Lung (tissue), 12 donors: ENCODE data around the gene CCL25. TPM values are rescaled to one million over a fixed set of nuclear protein-coding genes. Genes with fewer than 3 reads are reported as not detected.
A peak's percentile ranks its signal among the peaks of the same experiment; 100 is the strongest.

Experiments
- ATAC-seq: fragments of 200-7000 bp; cut with Tn5 transposase; one replicate; pipeline ENCODE4 v1.9.1; 2020; ENCODE audit warnings: moderate number of reproducible peaks; ENCODE audit not compliant: insufficient read depth, low FRiP score
- DNase-seq, 3 donors: peaks; one replicate each; pipeline ENCODE4 v3.0.0-alpha.2; 2013 to 2017
- H3K27ac ChIP-seq, 2 donors: one replicate each; pipeline ENCODE4 v1.5.1; 2013; ENCODE audit warnings: mild to moderate bottlenecking in 2 of 2, moderate library complexity in 2 of 2, control low read depth in 1 of 2, inconsistent platforms in 1 of 2, low read depth in 1 of 2, low read length in 1 of 2
- H3K27me3 ChIP-seq, 3 donors: one replicate each; pipeline ENCODE4 v1.5.1; 2013; ENCODE audit warnings: low read length in 2 of 3; ENCODE audit not compliant: control insufficient read depth in 3 of 3, insufficient read depth in 3 of 3
- H3K36me3 ChIP-seq, 4 donors: one replicate each; pipeline ENCODE4 v1.5.1; 2013; ENCODE audit warnings: low read length in 4 of 4, mild to moderate bottlenecking in 1 of 4, moderate library complexity in 1 of 4; ENCODE audit not compliant: control insufficient read depth in 4 of 4, insufficient read depth in 4 of 4
- H3K4me1 ChIP-seq, 5 donors: one replicate each; pipeline ENCODE4 v1.5.1; 2013; ENCODE audit warnings: low read length in 5 of 5, mild to moderate bottlenecking in 2 of 5, moderate library complexity in 1 of 5; ENCODE audit not compliant: control insufficient read depth in 5 of 5, insufficient read depth in 5 of 5
- H3K4me3 ChIP-seq: one replicate; pipeline ENCODE4 v1.5.1; 2013; ENCODE audit warnings: mild to moderate bottlenecking, control low read depth, moderate library complexity
- H3K9ac ChIP-seq, 2 donors: one replicate each; pipeline ENCODE4 v1.5.1; 2013; ENCODE audit warnings: low read length in 2 of 2, control low read depth in 1 of 2; ENCODE audit not compliant: insufficient read depth in 1 of 2
- H3K9me3 ChIP-seq, 4 donors: one replicate each; pipeline ENCODE4 v1.5.1; 2013; ENCODE audit warnings: low read length in 3 of 4, mild to moderate bottlenecking in 1 of 4, moderate library complexity in 1 of 4; ENCODE audit not compliant: control insufficient read depth in 4 of 4, insufficient read depth in 3 of 4
- CTCF ChIP-seq: IDR thresholded peaks from 2 replicates; pipeline ENCODE4 v1.5.1; 2012; ENCODE audit warnings: mild to moderate bottlenecking; ENCODE audit errors: control extremely low read depth, extremely low read depth
- WGBS, 2 donors: extraction: QIAGEN DNeasy Blood & Tissue Kit; methylation state at CpG; one replicate each; pipeline ENCODE4 v1.1.7; 2013; 5-methylcytosine and 5-hydroxymethylcytosine counted together
- polyA plus RNA-seq, 2 donors: library from polyadenylated mRNA; stranded (reverse); fragments of 200-250 nt; gene quantifications; one replicate each; pipeline ENCODE4 v1.2.1, GENCODE V29; 2013
- total RNA-seq, 2 donors: library from RNA; depleted of rRNA in 1 of 2; stranded (reverse); fragments of >200 nt in 1 of 2; gene quantifications; one replicate each; pipeline ENCODE4 v1.2.1, GENCODE V29; 2014 to 2021
- donor health status: control.
- donor health status: control.
- donor health status: Bipolar disorder and iron deficiency.
- donor health status: healthy.
- donor health status: DM: yes; HTN: yes; CAD: no.

CCL25 gene
- total and polyA plus RNA-seq, 4 donors, result not detected

- H3K27ac ChIP-seq, result no peak overlapping the region
- H3K4me1 ChIP-seq, result peaks cover 0 to 2% (median 0%) of the 10 kb centered on the region in 5 donors
- no peak for DNase-seq
- no peaks in the 10 kb centered on the region for H3K27me3 ChIP-seq
- peaks cover 0 to 2% (median 0%) of the 10 kb centered on the region in 4 donors for H3K9me3 ChIP-seq
- H3K4me3 ChIP-seq, result no peak overlapping the region
- H3K9ac ChIP-seq, result no peak overlapping the region
- no peak for TF ChIP-seq CTCF
- WGBS, 2 donors, result 93 to 95% methylated on average over 13 of the region's 13 CpGs
- ATAC-seq, result no peak
- peaks cover 0 to 15% (median 3%) of the 10 kb centered on the region in 4 donors for H3K36me3 ChIP-seq
Measured at GRCh38 chr19:8084152-8084551, 31.6 kb downstream of the CCL25 start.

GRCh38 chr19:8085598-8086408, 33.2 kb downstream of the CCL25 start:
- ATAC-seq (no peak), DNase-seq (peak in 1 of 3 donors; percentile 15)
- no peak for TF ChIP-seq CTCF
- peaks cover 0 to 2% (median 0%) of the 10 kb centered on the region in 5 donors for H3K4me1 ChIP-seq
- no peaks in the 10 kb centered on the region for H3K27me3 ChIP-seq
- no peak overlapping the region for H3K9ac ChIP-seq
- H3K9me3 ChIP-seq, result peaks cover 0 to 5% (median 0%) of the 10 kb centered on the region in 4 donors
- peaks cover 0 to 20% (median 3%) of the 10 kb centered on the region in 4 donors for H3K36me3 ChIP-seq
- WGBS, 2 donors, result 57 to 70% methylated on average over 20 of the region's 20 CpGs
- no peak overlapping the region for H3K4me3 ChIP-seq
- no peak overlapping the region for H3K27ac ChIP-seq

GRCh38 chr19:8086849-8087248, 34.3 kb downstream of the CCL25 start:
- no peak overlapping the region for H3K4me3 ChIP-seq
- TF ChIP-seq CTCF, result no peak
- H3K36me3 ChIP-seq, result peaks cover 0 to 21% (median 3%) of the 10 kb centered on the region in 4 donors
- 96 to 97% methylated on average over 13 of the region's 13 CpGs for whole genome bisulfite sequencing, 2 donors
- no peak for DNase-seq
- H3K4me1 ChIP-seq, result peaks cover 0 to 2% (median 0%) of the 10 kb centered on the region in 5 donors
- peaks cover 0 to 5% (median 0%) of the 10 kb centered on the region in 4 donors for H3K9me3 ChIP-seq
- ATAC-seq, result no peak
- H3K27me3 ChIP-seq, result no peaks in the 10 kb centered on the region
- no peak overlapping the region for H3K27ac ChIP-seq
- H3K9ac ChIP-seq, result no peak overlapping the region
